Immature natural killer cell (primary cell): ENCODE data around the gene B3GNT4. TPM values are rescaled to one million over a fixed set of nuclear protein-coding genes. Genes with fewer than 3 reads are reported as not detected.

ENCODE experiments used
- DNase-seq, 3 donors: peaks; one replicate each; pipeline ENCODE4 v3.0.0; 2022; ENCODE audit warnings: mixed read lengths in 1 of 3
- H3K27ac Mint-ChIP-seq, 6 donors: one replicate each; pipeline ENCODE4 v1.8.0; 2020; ENCODE audit warnings: mixed read lengths in 6 of 6, mild to moderate bottlenecking in 5 of 6, inconsistent platforms in 4 of 6, moderate library complexity in 3 of 6
- H3K27me3 Mint-ChIP-seq, 3 donors: one replicate each; pipeline ENCODE4 v1.8.0; 2020 to 2021; ENCODE audit warnings: low read depth in 3 of 3, mild to moderate bottlenecking in 3 of 3, mixed read lengths in 3 of 3, moderate library complexity in 3 of 3, inconsistent platforms in 1 of 3
- H3K36me3 Mint-ChIP-seq, 3 donors: one replicate each; pipeline ENCODE4 v1.8.0; 2020; ENCODE audit warnings: mixed read lengths in 3 of 3, inconsistent platforms in 2 of 3, mild to moderate bottlenecking in 2 of 3
- H3K4me1 Mint-ChIP-seq, 2 donors: one replicate each; pipeline ENCODE4 v1.8.0; 2020; ENCODE audit warnings: inconsistent platforms in 2 of 2, mild to moderate bottlenecking in 2 of 2, mixed read lengths in 2 of 2, moderate library complexity in 1 of 2
- H3K4me3 Mint-ChIP-seq, 5 donors: one replicate each; pipeline ENCODE4 v1.8.0; 2020; ENCODE audit warnings: mild to moderate bottlenecking in 5 of 5, mixed read lengths in 5 of 5, inconsistent platforms in 3 of 5, moderate library complexity in 3 of 5
- H3K9me3 Mint-ChIP-seq, 6 donors: one replicate each; pipeline ENCODE4 v1.8.0; 2020; ENCODE audit warnings: mild to moderate bottlenecking in 6 of 6, mixed read lengths in 6 of 6, inconsistent platforms in 4 of 6, moderate library complexity in 3 of 6
- polyA plus RNA-seq, 3 donors: library from polyadenylated mRNA; unstranded; fragments of 300-500 nt; fragmentation: Illumina TruSeq; gene quantifications; one replicate each; pipeline ENCODE4 v1.2.3, GENCODE V29; 2021

The B3GNT4 gene
- polyA plus RNA-seq, 3 donors from 2014 or later = 0.82 TPM; not detected in 2

DNA sequence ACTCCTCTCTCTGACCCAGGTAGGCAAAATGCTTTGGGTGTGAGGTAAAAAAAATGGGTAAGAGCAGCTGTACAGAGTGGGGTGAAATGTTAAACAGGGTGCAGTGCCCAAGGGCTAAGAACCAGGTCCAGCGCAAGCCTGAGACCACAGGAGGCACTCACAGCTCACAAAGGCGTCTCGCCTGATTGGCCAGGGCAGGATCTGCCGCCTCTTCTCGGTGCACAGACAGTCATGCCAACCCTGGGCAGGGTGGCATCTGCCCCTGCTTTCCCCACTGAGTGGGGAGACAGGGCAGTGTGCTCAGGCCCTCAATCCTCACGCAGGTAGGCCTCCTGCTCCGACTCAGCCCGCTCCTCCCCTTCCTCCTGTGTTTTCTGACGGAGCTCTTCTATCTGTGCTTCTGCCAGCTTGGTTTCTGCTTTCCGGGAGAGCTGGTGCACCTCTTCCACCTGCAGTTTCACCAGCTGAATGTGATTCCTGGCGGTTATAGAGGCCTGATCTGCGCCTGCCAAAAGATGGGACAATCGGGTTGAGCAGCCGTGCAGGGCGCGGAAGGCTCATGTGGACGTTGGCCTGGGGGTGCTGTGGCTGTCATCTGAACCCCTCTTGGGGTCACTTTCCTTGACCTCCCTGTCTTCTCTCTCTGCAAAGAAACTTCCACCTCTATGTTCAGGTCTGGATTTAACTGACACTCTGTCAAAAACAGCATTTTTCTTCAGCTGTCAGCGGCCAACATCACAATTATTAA lies 4.7 kb downstream of the B3GNT4 start:
- Mint-ChIP-seq H3K4me3 (no peak overlapping the region), H3K27me3 (peaks cover 4 to 9% (median 6%) of the 10 kb centered on the region in 3 donors), H3K9me3 (no peaks in the 10 kb centered on the region), H3K4me1 (peaks cover 5 to 7% of the 10 kb centered on the region in 2 donors), H3K36me3 (peaks cover 13 to 35% (median 15%) of the 10 kb centered on the region in 3 donors), H3K27ac (peak overlapping the region in 1 of 6 donors; percentile 49)
- no peak for DNase-seq

- Mint-ChIP-seq H3K4me1 (peaks cover 0 to 6% of the 10 kb centered on the region in 2 donors), H3K4me3 (no peak overlapping the region), H3K27me3 (peaks cover 0 to 2% (median 1%) of the 10 kb centered on the region in 3 donors), H3K9me3 (no peaks in the 10 kb centered on the region), H3K27ac (no peak overlapping the region), H3K36me3 (peaks cover 14 to 37% (median 17%) of the 10 kb centered on the region in 3 donors)
- DNase-seq = no peak
Measured at GRCh38 chr12:122215771-122216170, 12.3 kb downstream of the B3GNT4 start.

DNA sequence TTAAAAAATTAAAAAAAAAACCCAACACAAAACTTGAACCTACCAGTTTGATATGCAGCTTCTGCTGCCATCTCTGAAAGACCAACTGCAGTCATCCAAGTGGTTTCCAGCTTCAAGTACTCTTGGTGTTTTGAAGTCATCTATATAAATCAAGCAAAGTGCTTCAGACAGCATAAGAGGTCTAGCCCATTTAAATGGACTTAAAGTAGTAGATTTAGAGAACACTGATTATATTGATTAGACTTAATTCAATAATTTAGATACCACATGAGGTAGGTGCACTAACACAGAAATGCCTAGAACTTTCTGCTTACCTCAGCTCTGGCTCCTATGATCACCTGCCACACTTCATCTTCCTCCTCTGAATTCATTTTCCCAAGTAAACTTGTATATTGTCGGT lies 12.9 kb downstream of the B3GNT4 start:
- Mint-ChIP-seq H3K9me3 (no peaks in the 10 kb centered on the region), H3K36me3 (peaks cover 14 to 33% (median 17%) of the 10 kb centered on the region in 3 donors), H3K27ac (no peak overlapping the region), H3K4me1 (peaks cover 0 to 6% of the 10 kb centered on the region in 2 donors), H3K4me3 (no peak overlapping the region), H3K27me3 (peaks cover 0 to 2% (median 1%) of the 10 kb centered on the region in 3 donors)
- DNase-seq = no peak

DNA sequence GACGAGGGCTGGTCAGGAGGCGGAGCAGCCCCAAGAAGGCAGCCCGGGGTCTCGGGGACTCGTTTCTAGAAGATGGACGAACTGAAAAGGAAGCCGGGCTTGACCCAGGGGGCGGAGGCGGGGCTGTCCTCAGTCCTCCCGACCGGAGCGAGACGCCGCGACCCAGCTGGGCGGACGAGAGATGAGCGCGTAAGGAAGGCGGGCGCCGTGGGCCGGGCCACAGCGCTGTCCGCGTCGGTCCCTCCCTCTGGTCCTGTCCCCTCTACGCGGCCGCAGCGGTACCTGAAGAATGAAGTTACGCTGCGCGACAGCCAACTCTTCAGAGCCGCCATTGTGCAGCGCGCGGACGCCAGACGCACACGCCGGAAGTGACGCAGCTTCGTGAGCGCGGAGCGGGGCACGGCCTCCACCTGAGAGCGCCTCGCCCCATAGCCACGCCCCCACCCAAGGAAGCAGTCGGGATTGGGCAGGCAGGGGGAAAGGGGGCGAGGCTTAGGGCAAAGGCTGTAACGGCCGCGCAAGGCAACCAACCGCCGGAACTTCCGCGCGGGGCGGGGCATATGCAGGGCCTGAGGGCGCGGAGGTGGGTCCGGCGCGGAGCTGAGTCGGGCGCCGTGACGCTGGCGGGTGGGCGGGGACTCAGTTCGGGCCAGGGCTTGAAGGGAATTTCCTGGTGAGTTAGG lies 22.3 kb downstream of the B3GNT4 start, which contains the start of gene DIABLO:
Gene DIABLO (minus strand): TSS at position 370 of the 683 bp plus-strand sequence. CDS start 38 bp downstream, at position 332.
- peak; percentile 100 for DNase-seq
- peak within 1 kb of the TSS; percentile 90 to 98 (median 94) for H3K27ac Mint-ChIP-seq
- H3K9me3 Mint-ChIP-seq = no peaks in the 10 kb centered on the region
- peaks cover 35 to 38% of the 10 kb centered on the region in 2 donors for H3K4me1 Mint-ChIP-seq
- peaks cover 6 to 11% (median 9%) of the 10 kb centered on the region in 3 donors for H3K36me3 Mint-ChIP-seq
- H3K27me3 Mint-ChIP-seq = peaks cover 1 to 8% (median 7%) of the 10 kb centered on the region in 3 donors
- peak within 1 kb of the TSS; percentile 86 to 93 (median 90) for H3K4me3 Mint-ChIP-seq

DNA sequence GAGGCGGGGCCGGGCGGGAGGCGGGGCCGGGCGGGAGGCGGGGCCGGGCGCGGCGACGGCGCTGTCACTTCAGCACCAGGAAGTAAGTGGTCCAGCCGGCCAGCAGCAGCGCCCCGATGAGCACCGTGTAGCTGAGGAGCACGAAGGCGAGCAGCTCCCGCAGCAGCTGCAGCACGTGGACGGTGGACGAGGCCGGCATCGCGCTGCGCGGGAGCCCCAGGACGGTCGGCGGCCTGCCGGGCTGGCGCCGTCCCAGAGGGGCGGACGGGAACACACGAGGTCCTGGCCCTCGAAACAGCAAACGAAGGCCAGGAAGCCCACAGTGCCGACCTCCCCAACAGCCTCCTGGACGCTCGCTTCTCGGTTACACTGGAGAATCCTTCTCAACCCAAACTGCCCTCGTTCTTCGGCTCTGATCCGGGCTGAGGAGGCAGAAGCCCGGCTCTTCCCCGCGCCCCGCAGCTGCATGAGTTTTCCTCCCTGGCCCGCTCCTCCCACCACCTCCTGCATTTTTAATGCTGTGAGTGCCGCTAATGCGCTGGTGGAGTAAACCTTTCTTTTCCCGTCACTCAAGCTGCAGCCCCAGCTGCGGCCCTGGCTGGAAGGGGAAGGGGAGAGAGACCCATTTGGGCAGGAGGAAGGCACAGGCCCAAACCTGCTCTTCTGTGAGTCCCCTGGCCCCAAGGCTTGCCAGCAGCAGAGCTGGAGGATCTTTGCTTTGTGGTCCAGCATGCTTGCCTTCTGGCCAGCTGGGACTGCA lies 23.0 kb downstream of the B3GNT4 start:
- Mint-ChIP-seq H3K27ac (peak overlapping the region in 5 of 6 donors; percentile 79 to 90 (median 88)), H3K4me1 (peaks cover 35 to 38% of the 10 kb centered on the region in 2 donors), H3K9me3 (no peaks in the 10 kb centered on the region), H3K27me3 (peaks cover 1 to 8% (median 7%) of the 10 kb centered on the region in 3 donors), H3K36me3 (peaks cover 6 to 16% (median 14%) of the 10 kb centered on the region in 3 donors), H3K4me3 (peak overlapping the region; percentile 84 to 93 (median 88))
- DNase-seq = no peak

GRCh38 chr12:122227341-122227740 lies 23.8 kb downstream of the B3GNT4 start:
- Mint-ChIP-seq H3K27ac (peak overlapping the region; percentile 79 to 90 (median 88)), H3K36me3 (peaks cover 8 to 23% (median 18%) of the 10 kb centered on the region in 3 donors), H3K4me1 (peaks cover 35 to 38% of the 10 kb centered on the region in 2 donors), H3K4me3 (peak overlapping the region; percentile 78 to 88 (median 84)), H3K27me3 (peaks cover 1 to 8% (median 7%) of the 10 kb centered on the region in 3 donors), H3K9me3 (no peaks in the 10 kb centered on the region)
- peak; percentile 81 to 87 (median 81) for DNase-seq

- H3K27me3 Mint-ChIP-seq = peaks cover 1 to 8% (median 7%) of the 10 kb centered on the region in 3 donors
- peak overlapping the region; percentile 42 to 88 (median 84) for H3K27ac Mint-ChIP-seq
- peak overlapping the region; percentile 78 to 88 (median 84) for H3K4me3 Mint-ChIP-seq
- H3K9me3 Mint-ChIP-seq = no peaks in the 10 kb centered on the region
- H3K4me1 Mint-ChIP-seq = peaks cover 35 to 38% of the 10 kb centered on the region in 2 donors
- DNase-seq = no peak
- peaks cover 12 to 27% (median 20%) of the 10 kb centered on the region in 3 donors for H3K36me3 Mint-ChIP-seq
Measured at GRCh38 chr12:122228092-122228491, 24.6 kb downstream of the B3GNT4 start.

- H3K4me1 Mint-ChIP-seq = peaks cover 19 to 21% of the 10 kb centered on the region in 2 donors
- H3K9me3 Mint-ChIP-seq = no peaks in the 10 kb centered on the region
Measured at GRCh38 chr12:122230798-122231197, 27.3 kb downstream of the B3GNT4 start.

DNA sequence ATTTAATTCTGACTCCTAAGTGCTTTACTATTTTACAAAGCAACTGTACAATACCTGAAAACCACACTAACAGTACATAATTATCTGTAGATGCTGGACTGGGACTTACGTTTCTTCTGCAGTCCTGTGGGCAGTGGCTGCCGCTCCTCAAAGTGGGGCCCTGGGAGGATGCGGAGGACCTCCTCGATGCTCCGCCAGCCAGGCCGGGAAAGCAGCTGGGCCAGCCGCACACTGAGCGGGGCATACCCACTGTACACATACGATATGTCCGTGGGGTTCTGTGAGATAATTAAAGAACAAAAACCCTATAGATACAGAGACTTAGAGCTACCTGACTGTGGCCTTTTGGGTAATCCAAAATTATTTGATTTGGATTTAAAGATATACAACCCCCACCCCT lies 29.2 kb downstream of the B3GNT4 start:
- Mint-ChIP-seq H3K27ac (no peak overlapping the region), H3K36me3 (peaks cover 21 to 47% (median 22%) of the 10 kb centered on the region in 3 donors), H3K4me3 (no peak overlapping the region), H3K27me3 (peaks cover 0 to 1% (median 0%) of the 10 kb centered on the region in 3 donors), H3K9me3 (no peaks in the 10 kb centered on the region), H3K4me1 (peaks cover 7 to 8% of the 10 kb centered on the region in 2 donors)
- DNase-seq = no peak

More at GRCh38 chr12:122230798-122231197, 27.3 kb downstream of the B3GNT4 start:
- H3K36me3 Mint-ChIP-seq = peaks cover 20 to 39% (median 21%) of the 10 kb centered on the region in 3 donors
- H3K27ac Mint-ChIP-seq = no peak overlapping the region
- no peak overlapping the region for H3K4me3 Mint-ChIP-seq
- peaks cover 1 to 9% (median 5%) of the 10 kb centered on the region in 3 donors for H3K27me3 Mint-ChIP-seq
- no peak for DNase-seq

DNA sequence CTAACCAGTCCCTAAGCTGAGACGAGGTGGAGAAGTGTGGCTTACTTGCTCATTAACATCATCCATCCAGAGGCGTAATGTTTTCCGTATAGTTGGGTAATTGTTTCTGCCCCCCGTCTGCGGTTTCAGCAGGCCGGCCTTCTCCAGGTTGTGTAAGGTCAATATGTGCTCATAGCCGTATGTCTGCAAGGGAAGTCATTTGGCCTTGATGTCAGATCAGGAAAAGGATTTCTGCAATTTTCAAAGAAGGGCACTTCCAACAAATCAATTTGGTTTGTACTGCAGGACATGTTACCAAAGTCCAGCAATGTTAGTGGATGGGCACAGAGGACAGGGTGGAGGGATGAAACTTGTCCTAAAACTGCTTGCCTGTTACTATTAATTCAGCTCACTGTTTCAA lies 32.2 kb downstream of the B3GNT4 start:
- DNase-seq = no peak
- Mint-ChIP-seq H3K4me1 (no peaks in the 10 kb centered on the region), H3K9me3 (no peaks in the 10 kb centered on the region), H3K27ac (no peak overlapping the region), H3K4me3 (no peak overlapping the region), H3K27me3 (peaks cover 0 to 1% (median 0%) of the 10 kb centered on the region in 3 donors), H3K36me3 (peaks cover 34 to 62% (median 37%) of the 10 kb centered on the region in 3 donors)

- Mint-ChIP-seq H3K27me3 (peaks cover 0 to 2% (median 1%) of the 10 kb centered on the region in 3 donors), H3K4me1 (no peaks in the 10 kb centered on the region), H3K9me3 (no peaks in the 10 kb centered on the region), H3K27ac (no peak overlapping the region), H3K4me3 (no peak overlapping the region), H3K36me3 (peaks cover 23 to 43% (median 25%) of the 10 kb centered on the region in 3 donors)
- DNase-seq = no peak
Measured at GRCh38 chr12:122238861-122239260, 35.4 kb downstream of the B3GNT4 start.

GRCh38 chr12:122243965-122244364 lies 40.5 kb downstream of the B3GNT4 start:
- no peak for DNase-seq
- peaks cover 3 to 9% of the 10 kb centered on the region in 2 donors for H3K4me1 Mint-ChIP-seq
- H3K4me3 Mint-ChIP-seq = peak overlapping the region in 1 of 5 donors; percentile 84
- H3K36me3 Mint-ChIP-seq = peaks cover 7 to 38% (median 13%) of the 10 kb centered on the region in 3 donors
- no peaks in the 10 kb centered on the region for H3K9me3 Mint-ChIP-seq
- peak overlapping the region in 2 of 6 donors; percentile 88 to 89 for H3K27ac Mint-ChIP-seq
- peaks cover 0 to 3% (median 2%) of the 10 kb centered on the region in 3 donors for H3K27me3 Mint-ChIP-seq
